IPS-18a (cell line): ENCODE measurements around the gene SORCS2.
A peak's percentile ranks its signal among the peaks of the same experiment; 100 is the strongest.

Experiments used
- H3K27ac ChIP-seq: one replicate; pipeline ENCODE4 v1.5.1; 2013; ENCODE audit warnings: low read length
- H3K27me3 ChIP-seq: one replicate; pipeline ENCODE4 v1.6.1; 2013; ENCODE audit warnings: mild to moderate bottlenecking, low read length; ENCODE audit not compliant: control insufficient read depth, insufficient read depth
- H3K36me3 ChIP-seq: one replicate; pipeline ENCODE4 v1.6.1; 2013; ENCODE audit warnings: low read depth, low read length; ENCODE audit not compliant: control insufficient read depth
- H3K4me1 ChIP-seq: one replicate; pipeline ENCODE4 v1.6.1; 2013; ENCODE audit warnings: low read depth, low read length; ENCODE audit not compliant: control insufficient read depth
- H3K4me3 ChIP-seq: one replicate; pipeline ENCODE4 v1.5.1; 2013; ENCODE audit warnings: low read length
- H3K9ac ChIP-seq: one replicate; pipeline ENCODE4 v1.6.1; 2013; ENCODE audit warnings: mild to moderate bottlenecking, low read length, moderate library complexity
- H3K9me3 ChIP-seq: one replicate; pipeline ENCODE4 v1.6.1; 2013; ENCODE audit warnings: low read depth, low read length; ENCODE audit not compliant: control insufficient read depth

SORCS2 gene

GRCh38 chr4:7192252-7193029, at the start of gene SORCS2:
TSS of gene SORCS2 (plus strand) at chr4:7192538.
- Histone ChIP-seq H3K9me3 (no peaks in the 10 kb centered on the region), H3K36me3 (no peaks in the 10 kb centered on the region), H3K9ac (no peak within 1 kb of the TSS), H3K4me3 (peak within 1 kb of the TSS; percentile 62), H3K4me1 (peaks cover 7% of the 10 kb centered on the region), H3K27me3 (peaks cover 58% of the 10 kb centered on the region), H3K27ac (no peak within 1 kb of the TSS)

- Histone ChIP-seq H3K27ac (no peak overlapping the region), H3K27me3 (no peaks in the 10 kb centered on the region), H3K4me1 (no peaks in the 10 kb centered on the region), H3K9me3 (no peaks in the 10 kb centered on the region), H3K9ac (no peak overlapping the region), H3K36me3 (no peaks in the 10 kb centered on the region), H3K4me3 (no peak overlapping the region)
Measured at GRCh38 chr4:7144374-7145290, 47.7 kb upstream of the SORCS2 start.

GRCh38 chr4:7145291-7145934, 46.9 kb upstream of the SORCS2 start:
- no peaks in the 10 kb centered on the region for H3K36me3 ChIP-seq
- H3K27ac ChIP-seq, result no peak overlapping the region
- no peak overlapping the region for H3K4me3 ChIP-seq
- no peaks in the 10 kb centered on the region for H3K9me3 ChIP-seq
- H3K9ac ChIP-seq, result no peak overlapping the region
- no peaks in the 10 kb centered on the region for H3K27me3 ChIP-seq
- no peaks in the 10 kb centered on the region for H3K4me1 ChIP-seq

GRCh38 chr4:7146059-7146785, 46.1 kb upstream of the SORCS2 start:
- Histone ChIP-seq H3K27me3 (no peaks in the 10 kb centered on the region), H3K36me3 (no peaks in the 10 kb centered on the region)

GRCh38 chr4:7146786-7147115, 45.6 kb upstream of the SORCS2 start:
- Histone ChIP-seq H3K36me3 (no peaks in the 10 kb centered on the region), H3K4me1 (no peaks in the 10 kb centered on the region), H3K9ac (no peak overlapping the region), H3K4me3 (no peak overlapping the region), H3K27me3 (no peaks in the 10 kb centered on the region), H3K9me3 (no peaks in the 10 kb centered on the region), H3K27ac (no peak overlapping the region)

More at GRCh38 chr4:7146059-7146785, 46.1 kb upstream of the SORCS2 start:
- H3K4me1 ChIP-seq, result no peaks in the 10 kb centered on the region
- no peak overlapping the region for H3K4me3 ChIP-seq
- H3K9me3 ChIP-seq, result no peaks in the 10 kb centered on the region
- no peak overlapping the region for H3K27ac ChIP-seq
- no peak overlapping the region for H3K9ac ChIP-seq

GRCh38 chr4:7147261-7147660, 45.1 kb upstream of the SORCS2 start:
- H3K27me3 ChIP-seq, result no peaks in the 10 kb centered on the region
- no peaks in the 10 kb centered on the region for H3K36me3 ChIP-seq

GRCh38 chr4:7147661-7148310, 44.6 kb upstream of the SORCS2 start:
- Histone ChIP-seq H3K27me3 (no peaks in the 10 kb centered on the region), H3K9me3 (no peaks in the 10 kb centered on the region), H3K36me3 (no peaks in the 10 kb centered on the region), H3K27ac (no peak overlapping the region), H3K4me3 (no peak overlapping the region), H3K4me1 (no peaks in the 10 kb centered on the region), H3K9ac (no peak overlapping the region)

More at GRCh38 chr4:7147261-7147660, 45.1 kb upstream of the SORCS2 start:
- Histone ChIP-seq H3K4me1 (no peaks in the 10 kb centered on the region), H3K9ac (no peak overlapping the region), H3K9me3 (no peaks in the 10 kb centered on the region), H3K27ac (no peak overlapping the region), H3K4me3 (no peak overlapping the region)

- H3K4me1 ChIP-seq, result no peaks in the 10 kb centered on the region
- H3K9ac ChIP-seq, result no peak overlapping the region
- H3K27ac ChIP-seq, result no peak overlapping the region
- H3K9me3 ChIP-seq, result no peaks in the 10 kb centered on the region
- H3K36me3 ChIP-seq, result no peaks in the 10 kb centered on the region
- no peak overlapping the region for H3K4me3 ChIP-seq
- H3K27me3 ChIP-seq, result no peaks in the 10 kb centered on the region
Measured at GRCh38 chr4:7148337-7148736, 44.0 kb upstream of the SORCS2 start.

- Histone ChIP-seq H3K27me3 (no peaks in the 10 kb centered on the region), H3K36me3 (no peaks in the 10 kb centered on the region), H3K4me1 (no peaks in the 10 kb centered on the region), H3K4me3 (no peak overlapping the region), H3K27ac (no peak overlapping the region), H3K9me3 (no peaks in the 10 kb centered on the region), H3K9ac (no peak overlapping the region)
Measured at GRCh38 chr4:7150036-7150635, 42.2 kb upstream of the SORCS2 start.

GRCh38 chr4:7151668-7152227, 40.6 kb upstream of the SORCS2 start:
- no peak overlapping the region for H3K9ac ChIP-seq
- H3K36me3 ChIP-seq, result no peaks in the 10 kb centered on the region
- no peak overlapping the region for H3K27ac ChIP-seq
- H3K27me3 ChIP-seq, result no peaks in the 10 kb centered on the region
- no peak overlapping the region for H3K4me3 ChIP-seq
- no peaks in the 10 kb centered on the region for H3K9me3 ChIP-seq
- no peaks in the 10 kb centered on the region for H3K4me1 ChIP-seq
